GM21717 (cell line): ENCODE measurements around the gene AQP7.
"Not testable (repeated sequence)": the region's sequence is repeated elsewhere in the genome, so short reads cannot be mapped to it uniquely, and the experiment has no call there.

Experiments used
- ATAC-seq: cut with Tn5 transposase; IDR thresholded peaks from one replicate; pipeline ENCODE4 v1.9.1; 2021; ENCODE audit warnings: mild to moderate bottlenecking, moderate library complexity; ENCODE audit not compliant: unreplicated experiment

Gene AQP7

DNA sequence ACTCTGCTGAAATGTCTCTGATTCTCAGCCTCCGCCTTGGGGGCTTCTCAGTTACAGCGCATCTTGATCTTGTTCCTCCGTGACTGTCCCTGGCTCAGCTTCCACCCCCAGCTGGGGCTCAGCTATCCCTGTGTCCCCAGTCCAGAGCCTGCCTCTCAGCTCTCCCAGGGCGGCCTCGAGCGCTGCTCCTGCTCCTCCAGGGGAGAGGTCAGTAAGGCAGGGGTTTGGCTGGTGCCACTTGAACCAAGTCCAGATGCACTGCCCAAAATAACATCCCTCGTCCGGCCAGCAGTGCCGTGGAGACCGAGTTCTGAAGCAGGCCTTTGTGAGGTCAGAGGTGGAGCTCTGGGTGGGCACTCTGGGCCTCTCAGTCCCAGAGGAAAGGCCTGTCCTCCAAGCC, at the start of gene AQP7:
Gene AQP7, minus strand, starts transcription at position 198 of the 400 bp plus-strand sequence. CDS start 1,306 bp downstream, outside the sequence.
- ATAC-seq: not testable (repeated sequence)

DNA sequence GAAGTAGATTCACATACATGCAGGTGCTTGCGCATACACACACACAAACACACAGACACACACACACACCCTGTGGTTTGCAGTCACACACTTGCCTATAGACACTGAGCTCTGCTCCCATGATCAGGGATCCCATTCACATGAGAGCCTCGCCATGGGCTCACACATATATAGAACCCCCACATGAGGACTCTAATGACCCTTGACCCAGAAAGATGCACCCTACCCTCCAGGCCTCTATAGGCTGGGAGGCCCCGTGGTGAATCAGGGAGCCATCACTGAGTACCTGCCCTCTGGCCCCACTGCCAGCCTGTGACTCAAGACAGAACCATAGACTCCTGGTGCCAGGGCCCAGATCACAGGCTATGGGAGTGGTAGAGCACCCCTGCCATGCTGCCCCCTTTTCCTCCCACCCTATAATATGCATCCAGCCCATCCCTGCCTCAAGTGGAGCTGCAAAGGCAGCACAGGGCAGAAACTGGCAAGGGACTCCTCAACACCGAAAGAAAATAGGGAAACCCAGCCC, 48.3 kb upstream of the AQP7 start:
- no peak for ATAC-seq

DNA sequence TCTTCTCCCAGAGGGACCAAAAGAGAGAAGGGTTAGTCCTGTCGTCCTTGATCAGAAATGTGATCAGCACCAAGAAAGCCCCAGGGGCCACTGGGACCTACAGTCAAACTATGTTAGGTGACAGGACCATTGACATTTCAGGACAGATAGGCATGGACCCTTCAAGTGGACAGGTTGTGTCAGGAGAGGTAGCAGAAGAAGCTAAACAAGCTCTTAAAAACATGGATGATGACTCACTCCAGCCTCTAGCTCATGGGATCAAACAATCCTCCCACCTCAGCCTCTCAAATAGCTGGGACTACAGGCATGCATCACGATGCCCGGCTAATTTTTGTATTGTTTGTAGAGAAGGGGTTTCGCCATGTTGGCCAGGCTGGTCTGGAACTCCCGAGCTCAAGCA, 47.3 kb upstream of the AQP7 start:
- no peak for ATAC-seq

DNA sequence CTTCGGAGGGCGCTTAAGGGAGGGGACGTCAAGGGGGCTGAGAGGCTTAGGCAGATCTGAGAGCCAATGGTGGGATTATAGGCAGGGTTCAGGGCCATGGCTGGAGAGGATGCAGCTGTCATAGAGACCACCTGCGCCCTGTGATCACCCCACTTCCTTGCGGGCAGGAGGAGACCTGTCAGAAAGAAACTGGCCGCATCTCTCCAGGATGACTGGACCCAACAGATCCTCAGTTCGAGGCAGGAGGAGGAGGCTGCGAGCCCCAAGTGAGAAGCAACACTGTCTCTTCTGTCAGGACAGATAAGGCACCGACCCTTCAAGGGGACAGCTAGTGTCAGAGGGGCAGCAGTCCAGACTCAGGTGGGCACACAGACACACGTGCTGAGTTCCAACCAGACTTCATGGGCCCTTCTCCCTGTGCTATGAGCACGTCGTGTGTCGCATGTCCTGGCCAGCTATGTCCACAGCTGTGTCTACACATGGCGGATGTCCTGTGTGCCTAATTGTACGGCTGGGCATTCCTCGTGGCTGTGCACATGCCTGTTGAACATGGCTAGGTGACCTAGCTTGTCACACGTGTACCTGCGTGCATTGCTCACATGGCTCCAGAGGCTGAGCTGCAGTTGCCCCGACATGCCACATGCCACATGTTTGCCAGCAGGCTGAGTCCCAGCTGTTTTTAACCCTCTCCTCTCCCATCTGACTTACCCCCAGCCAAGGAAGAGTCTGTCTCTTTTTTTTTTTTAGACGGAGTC, 45.6 kb upstream of the AQP7 start:
- no peak for ATAC-seq

DNA sequence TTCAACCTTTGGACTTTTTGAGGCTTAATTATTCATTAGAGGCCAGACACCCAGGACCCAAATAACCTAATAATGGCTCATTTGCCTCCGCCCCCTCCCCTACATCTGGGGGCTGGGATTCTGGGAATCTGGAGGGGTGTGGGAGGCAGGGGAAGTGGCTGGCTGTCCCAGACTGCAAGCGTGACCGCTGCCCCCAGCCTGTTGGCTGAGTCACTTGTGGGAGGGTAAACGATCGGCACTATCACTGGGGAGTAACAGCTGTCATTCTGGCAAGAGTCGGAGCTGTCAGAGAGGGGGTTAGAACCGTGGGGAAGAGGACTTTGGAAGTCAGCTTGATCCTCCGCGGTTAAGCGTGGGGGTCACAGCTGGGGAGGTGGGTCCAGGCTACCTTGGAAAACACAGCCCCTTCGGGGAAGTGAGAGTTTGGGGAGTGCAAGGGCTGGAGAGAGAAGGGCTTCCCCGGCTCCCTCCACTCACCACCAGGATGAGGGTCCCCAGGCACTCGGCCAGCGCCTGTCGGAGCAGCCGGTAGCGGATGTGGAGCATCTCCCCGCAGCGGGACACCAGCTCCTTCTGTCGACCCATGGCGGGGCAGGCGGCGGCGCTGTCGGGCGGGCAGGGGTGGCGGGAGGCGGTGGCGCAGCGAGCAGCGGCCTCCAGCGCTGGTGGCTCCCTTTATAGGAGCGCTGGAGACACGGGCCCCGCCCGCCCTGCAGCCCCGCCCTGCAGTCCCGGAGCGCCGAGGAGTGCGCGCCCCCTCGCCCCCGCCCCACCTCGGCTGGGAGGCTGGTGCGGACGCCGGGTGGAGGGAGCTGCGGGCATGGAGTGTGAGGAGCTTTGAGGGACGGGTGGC, 44.8 kb upstream of the AQP7 start, which contains the start of gene AQP3:
Gene AQP3, minus strand, starts transcription at position 648 of the 853 bp plus-strand sequence. Its CDS starts 63 bp downstream, at position 585.
- ATAC-seq: no peak

DNA sequence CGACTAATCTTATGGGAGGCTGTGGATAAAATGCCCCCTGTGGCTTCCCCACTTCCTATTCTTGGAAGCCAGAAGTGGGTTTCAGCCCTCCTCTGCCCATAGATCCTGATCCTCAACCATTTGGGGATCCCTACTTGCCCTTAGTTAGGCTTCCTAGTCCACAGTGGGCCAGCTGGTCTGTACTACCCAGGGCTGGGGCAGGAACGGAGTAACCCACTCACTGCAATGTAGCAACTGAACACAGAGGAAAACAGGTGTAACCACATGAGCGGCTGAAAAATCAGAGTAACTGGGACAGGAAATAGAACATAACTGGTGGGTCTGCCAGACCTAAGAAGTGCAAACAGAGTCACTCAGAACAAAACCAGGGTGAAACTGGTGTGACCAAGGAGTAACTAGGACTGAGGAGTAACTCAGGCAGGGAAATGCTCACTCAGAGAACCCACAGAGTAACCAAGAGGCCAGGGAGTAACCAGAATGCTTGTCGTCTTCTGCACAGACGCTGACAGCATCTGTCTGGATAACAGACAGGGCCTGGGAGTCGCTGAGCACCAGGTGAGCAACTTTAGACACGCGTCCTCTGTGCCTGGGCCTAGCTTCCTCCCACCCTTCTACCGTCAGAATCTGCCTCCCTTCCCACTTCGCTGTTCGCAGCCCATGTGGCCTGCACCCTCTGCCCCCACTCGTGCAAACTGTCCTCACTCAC, 44.0 kb upstream of the AQP7 start:
- ATAC-seq: peak; percentile 88

DNA sequence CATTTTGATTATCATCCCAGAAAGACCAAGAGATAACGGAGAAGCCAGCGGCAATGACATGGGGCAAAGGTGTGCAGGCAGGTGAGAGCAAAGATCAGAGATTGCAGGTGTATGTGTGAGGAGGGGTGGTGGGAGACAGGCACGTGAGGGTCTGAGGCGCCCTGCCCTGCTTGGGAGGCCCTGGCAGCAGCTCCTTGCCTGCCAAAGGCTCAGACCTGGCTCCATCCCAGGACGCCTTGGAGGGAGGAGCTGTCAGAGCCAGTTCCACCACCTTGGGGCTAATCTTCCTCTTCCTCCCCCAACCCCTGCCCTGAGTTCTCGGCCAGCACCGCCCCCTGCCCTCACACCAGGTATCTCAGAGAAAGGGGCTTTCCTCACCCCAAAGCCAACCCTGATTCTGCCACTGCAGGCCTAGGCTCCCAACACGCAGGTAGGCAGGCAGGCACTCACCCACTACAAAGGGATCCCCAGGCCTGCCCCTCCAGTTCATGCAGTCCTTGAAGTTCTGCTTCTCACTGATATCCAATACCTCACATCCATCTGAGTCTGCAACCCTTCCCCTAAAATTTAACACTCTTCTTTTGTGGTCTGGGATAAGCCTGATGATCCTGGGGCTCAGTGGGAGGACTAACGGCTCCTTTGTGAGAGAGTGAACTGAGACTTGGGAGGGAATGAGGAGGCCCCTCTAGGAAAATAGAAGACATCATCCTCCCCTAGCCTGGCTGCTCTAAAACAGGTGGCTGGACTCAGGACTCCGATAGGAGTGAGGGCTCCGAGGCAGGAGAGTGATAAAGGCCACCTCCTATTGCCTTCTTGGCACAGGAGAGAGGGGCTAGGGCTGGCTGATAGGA, 43.2 kb upstream of the AQP7 start:
- ATAC-seq: no peak

DNA sequence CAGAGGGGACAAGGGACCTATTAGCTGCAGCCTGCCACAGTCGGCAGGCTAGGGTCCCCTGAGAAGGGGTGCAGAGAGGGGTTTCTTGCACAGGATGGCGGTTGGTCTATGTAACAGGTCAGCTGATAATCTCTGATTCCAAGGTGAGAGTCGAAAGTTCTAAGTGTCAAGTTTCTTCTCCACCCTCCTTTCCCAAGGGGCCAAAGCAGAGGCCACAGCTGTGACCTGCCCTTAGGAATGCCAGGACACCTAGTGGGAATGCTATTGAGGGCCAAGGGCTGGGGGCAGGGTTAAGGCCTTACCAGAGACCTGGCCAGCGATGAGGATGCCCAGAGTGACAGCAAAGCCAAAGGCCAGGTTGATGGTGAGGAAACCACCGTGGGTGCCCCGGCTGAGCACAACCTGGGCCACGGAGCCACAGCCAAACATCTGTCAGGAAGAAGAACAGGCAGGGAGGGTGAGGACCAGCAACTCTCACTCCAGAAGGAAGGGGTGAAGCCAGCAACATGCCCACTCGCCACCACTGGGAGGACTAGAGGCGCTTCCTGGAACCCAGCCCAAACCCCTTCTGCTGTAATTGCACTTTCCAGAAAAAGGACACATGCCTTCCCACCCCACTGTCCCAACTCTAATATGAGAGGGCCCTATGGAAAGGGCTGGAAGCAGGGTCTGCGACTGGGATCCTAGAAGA, 41.2 kb upstream of the AQP7 start:
- no peak for ATAC-seq

DNA sequence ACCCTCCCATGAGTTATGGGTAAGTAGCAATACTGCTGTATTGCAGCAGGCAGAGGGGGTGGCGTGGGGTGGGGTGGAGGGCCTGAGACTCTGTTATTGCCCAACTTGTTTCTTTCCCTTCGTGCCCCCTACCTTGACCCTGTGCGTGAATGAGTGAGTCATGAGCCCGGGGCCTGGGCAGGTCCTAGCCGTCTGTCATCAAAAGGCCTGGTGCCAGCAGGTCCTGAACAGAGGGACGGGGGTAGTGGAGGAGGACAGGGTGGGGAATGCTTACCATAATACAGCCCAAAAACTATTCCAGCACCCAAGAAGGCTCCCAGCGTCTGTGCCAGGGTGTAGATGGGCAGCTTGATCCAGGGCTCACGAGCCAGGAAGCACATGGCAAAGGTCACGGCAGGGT, 40.7 kb upstream of the AQP7 start:
- no peak for ATAC-seq

DNA sequence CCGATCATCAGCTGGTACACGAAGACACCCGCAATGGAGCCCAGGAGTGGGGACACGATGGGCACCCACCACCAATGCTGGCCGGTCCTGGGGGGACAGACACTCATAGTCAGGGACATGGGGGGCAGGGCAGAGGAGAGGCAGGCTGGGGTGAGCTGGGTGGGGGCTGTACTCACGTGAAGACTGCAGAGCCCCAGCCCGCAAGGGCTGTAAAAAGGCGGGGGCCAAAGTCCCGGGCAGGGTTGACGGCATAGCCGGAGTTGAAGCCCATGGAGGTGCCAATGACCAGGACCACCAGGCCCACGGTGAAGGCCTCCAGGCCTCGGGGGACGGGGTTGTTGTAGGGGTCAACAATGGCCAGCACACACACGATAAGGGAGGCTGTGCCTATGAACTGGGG, 39.8 kb upstream of the AQP7 start:
- no peak for ATAC-seq

DNA sequence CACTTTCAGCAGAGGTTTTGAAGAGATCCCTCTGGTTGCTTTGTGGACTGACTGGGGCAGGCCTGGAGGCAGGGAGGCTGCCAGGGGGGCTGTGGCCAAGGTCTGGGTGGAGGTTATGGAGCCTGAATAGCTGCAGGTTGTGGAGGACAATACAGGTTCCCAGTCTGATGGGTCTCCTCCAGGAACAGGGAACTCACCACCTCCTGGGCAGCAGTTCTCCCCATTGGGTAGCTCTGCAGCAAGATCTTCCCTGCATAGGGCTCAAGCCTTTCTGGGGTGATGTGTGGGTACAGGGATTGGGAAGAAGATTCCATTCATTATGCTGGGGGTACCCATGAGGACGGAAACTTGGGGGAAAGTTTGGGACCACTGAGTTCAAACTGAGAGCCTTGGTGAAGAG, 38.2 kb upstream of the AQP7 start:
- ATAC-seq: no peak

DNA sequence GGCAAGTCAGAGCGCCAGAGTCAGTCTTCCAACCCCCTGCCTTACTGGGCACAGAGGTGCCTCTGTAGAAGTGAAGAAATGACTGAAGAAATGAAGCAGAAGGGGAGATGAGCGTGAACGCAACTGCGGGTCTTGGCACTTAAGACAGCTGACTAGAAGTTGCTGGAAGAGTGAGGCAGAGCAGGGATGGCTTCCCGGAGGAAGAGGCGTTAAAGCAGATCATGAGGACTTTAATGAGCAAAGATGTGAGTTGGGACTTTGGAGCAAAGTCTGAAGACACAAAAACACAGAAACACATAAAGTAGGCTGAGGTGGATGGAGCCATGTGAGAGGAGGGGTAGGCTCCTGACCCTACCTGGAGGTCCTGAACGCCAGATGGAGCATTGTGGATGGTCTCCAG, 37.8 kb upstream of the AQP7 start:
- no peak for ATAC-seq

DNA sequence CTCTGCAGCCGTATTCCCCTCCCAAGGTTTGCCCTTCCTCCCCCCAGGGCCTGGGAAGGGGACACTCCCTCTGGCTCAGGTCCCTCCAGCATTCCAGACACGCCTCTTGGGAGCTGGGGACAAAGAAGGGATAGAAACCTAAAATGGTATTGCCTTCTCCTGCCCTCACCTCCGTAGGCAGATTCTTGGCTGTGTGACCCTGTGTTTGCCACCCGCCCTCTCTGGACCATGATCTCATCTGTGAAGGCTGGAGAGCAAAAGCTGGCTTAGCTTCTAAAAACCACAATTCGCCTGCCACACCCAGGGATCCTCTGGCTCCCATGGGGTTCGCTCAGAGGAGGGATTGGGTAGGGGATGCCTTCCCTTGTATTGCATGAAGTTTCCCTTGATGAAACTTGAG, 37.4 kb upstream of the AQP7 start:
- no peak for ATAC-seq

DNA sequence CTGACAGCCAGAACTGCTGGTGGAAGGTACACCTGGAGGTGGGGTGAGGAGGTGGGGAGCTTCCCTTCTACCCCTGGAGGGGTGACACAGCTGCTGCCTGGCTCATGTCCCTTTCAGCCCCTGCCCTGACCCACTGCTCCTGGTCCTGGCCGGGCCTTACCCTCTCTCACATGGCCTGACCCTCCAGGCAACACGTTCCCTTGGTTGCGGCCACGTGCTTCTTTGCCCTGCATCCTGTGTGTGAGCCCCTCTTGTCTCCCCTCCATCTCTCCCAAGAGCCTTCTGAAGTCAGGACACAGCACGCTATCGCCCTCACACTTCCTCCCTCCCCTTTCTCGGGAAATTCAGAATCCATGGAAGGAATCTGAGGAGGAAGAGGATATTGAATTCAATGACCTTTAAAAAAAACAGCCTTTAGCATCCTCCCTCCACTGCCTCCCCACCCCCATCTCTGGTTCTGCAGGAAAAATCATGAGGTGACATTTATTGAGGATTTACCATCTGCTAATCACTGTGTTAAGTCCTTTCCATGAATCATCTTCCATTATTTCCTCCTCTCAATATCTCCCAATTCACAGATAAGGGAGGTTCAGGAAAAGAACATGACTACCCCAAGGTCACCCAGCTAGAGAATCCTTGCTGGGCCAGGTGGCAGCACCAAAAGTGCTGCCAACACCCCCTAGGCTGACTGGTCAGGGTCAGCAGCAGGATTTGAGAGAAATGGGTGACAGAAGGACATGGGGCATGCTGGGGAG, 36.7 kb upstream of the AQP7 start:
- no peak for ATAC-seq

DNA sequence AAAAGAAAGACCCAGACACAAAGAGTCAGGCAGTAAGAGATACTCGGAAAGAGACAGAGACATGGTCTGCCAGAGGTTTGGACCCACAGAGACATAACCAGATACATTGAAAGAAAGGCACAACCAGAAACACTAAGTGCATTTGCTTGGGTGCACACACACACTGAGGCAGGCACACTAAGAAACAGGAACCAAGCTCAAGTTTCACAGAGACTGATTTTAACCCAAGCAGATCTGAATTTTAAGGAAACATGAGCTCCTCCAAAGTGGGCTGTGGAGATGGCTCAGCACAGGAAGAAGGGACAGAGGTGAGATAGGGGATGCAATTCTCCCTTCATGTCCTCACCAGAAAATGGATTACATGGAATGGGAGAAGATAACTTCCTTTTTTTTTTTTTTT, 35.5 kb upstream of the AQP7 start:
- ATAC-seq: no peak

DNA sequence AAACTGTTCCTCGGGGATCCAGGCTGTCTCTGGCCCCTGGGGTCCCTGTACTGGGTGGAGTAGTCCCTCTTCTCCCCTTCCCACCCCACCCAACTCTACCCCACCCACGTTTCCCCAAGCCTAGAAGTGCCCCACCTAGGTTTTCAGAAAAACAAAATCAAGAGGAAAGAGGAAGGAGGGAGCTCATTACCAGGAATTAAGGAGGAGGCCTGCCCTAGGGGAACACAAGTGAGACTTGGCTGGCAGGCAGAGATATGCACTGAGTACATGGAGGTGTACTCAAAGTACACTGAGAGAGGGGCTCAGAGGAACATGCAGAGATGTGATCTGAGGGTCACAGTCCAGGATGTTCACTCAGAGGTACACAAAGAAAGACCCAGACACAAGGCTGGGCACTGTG, 34.8 kb upstream of the AQP7 start:
- no peak for ATAC-seq

DNA sequence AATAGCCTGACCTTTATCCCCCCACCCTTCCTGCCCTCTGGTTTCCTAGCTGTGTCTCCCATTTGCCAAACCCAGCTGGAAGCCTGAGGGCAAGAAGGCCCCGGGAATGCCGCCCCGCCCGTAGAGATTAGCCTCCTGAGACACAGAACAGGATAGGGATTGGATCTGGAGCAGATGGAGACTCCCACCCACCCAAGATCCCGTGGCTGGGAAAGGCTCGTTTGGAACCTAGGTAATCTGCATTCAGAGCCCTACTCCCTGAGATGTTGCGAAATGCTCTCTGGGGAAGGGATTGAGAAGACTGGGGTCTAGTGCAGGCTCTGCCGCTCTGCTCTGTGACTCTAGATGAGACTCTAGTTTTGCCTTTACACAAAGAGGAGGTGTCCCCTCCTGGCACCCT, 34.1 kb upstream of the AQP7 start:
- ATAC-seq: no peak

DNA sequence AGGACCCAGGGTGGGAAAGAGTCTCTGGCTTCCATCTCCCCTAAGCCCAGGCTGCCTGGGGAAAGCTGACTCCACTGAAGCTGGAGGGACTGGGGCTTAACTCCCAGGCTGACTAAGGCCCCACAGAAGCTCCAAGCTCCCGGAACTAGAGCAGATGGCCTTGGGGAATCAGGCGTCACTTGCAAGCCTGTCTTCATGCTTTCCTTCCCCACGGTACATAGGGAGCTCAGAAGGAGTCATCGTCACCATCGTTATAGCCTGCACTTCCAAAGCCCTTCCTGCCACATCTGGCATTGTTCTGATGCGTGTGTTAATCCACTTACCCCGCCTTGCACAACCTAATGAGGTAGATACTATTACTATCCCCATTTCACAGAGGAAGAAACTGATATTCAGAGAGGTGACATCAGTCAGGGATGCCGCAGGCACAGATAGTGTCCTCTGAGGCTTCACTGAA, 33.5 kb upstream of the AQP7 start:
- no peak for ATAC-seq
